GM19193 (cell line): ENCODE results near the gene GARIN5B.
A peak's percentile ranks its signal among the peaks of the same experiment; 100 is the strongest.

Experiments used
- POLR2A ChIP-seq: IDR thresholded peaks from 4 replicates; pipeline ENCODE4 v1.6.1; 2011; ENCODE audit not compliant: insufficient read depth, insufficient read length; ENCODE audit errors: extremely low read depth

GARIN5B gene

GRCh38 chr19:55391702-55392615, 28.9 kb upstream of the GARIN5B start:
- no peak for TF ChIP-seq POLR2A

- no peak for TF ChIP-seq POLR2A
Measured at GRCh38 chr19:55391191-55391670, 28.2 kb upstream of the GARIN5B start.

GRCh38 chr19:55390461-55390880, 27.4 kb upstream of the GARIN5B start:
- TF ChIP-seq POLR2A = peak; percentile 25

- peak; percentile 27 for TF ChIP-seq POLR2A
Measured at GRCh38 chr19:55389386-55390317, 26.6 kb upstream of the GARIN5B start.

- TF ChIP-seq POLR2A = no peak
Measured at GRCh38 chr19:55387736-55388497, 24.9 kb upstream of the GARIN5B start.

GRCh38 chr19:55386493-55386971, 23.5 kb upstream of the GARIN5B start:
- TF ChIP-seq POLR2A = no peak

- TF ChIP-seq POLR2A = peak; percentile 100
Measured at GRCh38 chr19:55385724-55386492, 22.8 kb upstream of the GARIN5B start, which contains the start of gene RPL28. Gene RPL28 (plus strand): TSS chr19:55385932. CDS start chr19:55386358, 426 bp downstream.

- no peak for TF ChIP-seq POLR2A
Measured at GRCh38 chr19:55384920-55385723, 22.1 kb upstream of the GARIN5B start.

GRCh38 chr19:55384131-55384919, 21.3 kb upstream of the GARIN5B start, which contains the start of gene TMEM238:
Gene TMEM238 (minus strand): TSS chr19:55384292. CDS start chr19:55384259, 33 bp downstream.
- TF ChIP-seq POLR2A = no peak

- TF ChIP-seq POLR2A = peak; percentile 55
Measured at GRCh38 chr19:55383279-55384130, 20.4 kb upstream of the GARIN5B start.

GRCh38 chr19:55382522-55383054, 19.5 kb upstream of the GARIN5B start:
- no peak for TF ChIP-seq POLR2A
